Gastroesophageal sphincter (tissue), 3 donors: ENCODE measurements around the gene CNBP.

Source experiments
- POLR2A ChIP-seq, 2 donors: fragments of 450-650 bp; IDR thresholded peaks; one replicate each; pipeline ENCODE4 v1.6.1; 2017; ENCODE audit warnings: antibody characterized with exemption in 2 of 2, mild to moderate bottlenecking in 2 of 2, moderate library complexity in 1 of 2
- POLR2AphosphoS5 ChIP-seq: sonication (generic); formaldehyde crosslinking; IDR thresholded peaks from one replicate; pipeline ENCODE4 v1.6.1; 2017; ENCODE audit warnings: antibody characterized with exemption
- TF ChIP-seq, protein P1 (sequence below), 4 experiments: fragments of 200-600 bp in 2 of 4; fragments of 450-650 bp in 2 of 4; sonication (generic) in 1 of 4; IDR thresholded peaks; one replicate each; pipeline ENCODE4 v1.5.1; 2017 to 2019; ENCODE audit warnings: antibody characterized with exemption in 4 of 4, mild to moderate bottlenecking in 2 of 4, moderate library complexity in 2 of 4

DNA sequence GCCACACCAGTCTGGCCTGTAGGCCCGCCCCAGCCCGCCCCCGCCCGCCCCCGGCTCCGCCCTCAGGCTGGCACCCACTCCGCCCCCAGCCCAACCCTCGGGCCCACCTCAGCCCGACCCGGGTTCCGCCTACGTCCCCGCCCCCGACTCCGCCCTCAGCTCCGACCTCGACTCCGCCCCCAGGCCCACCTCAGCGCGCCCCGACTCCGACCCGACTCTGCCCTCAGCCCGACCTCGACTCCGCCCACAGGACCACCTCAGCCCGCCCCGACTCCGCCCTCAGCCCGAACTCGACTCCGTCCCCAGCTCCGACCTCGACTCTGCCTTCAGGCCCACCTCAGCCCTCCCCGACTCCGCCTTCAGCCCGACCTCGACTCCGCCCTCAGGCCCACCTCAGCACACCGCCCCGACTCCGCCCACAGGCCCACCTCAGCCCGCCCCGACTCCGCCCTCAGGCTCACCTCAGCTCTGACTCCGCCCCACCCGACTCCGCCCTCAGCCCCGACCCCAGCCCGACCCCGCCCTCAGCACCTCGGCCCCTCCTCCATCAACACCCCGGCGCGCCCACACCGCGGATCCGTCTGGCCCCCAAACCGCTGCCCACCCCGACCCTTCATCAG is 61.8 kb downstream of the CNBP start, which contains the start of gene RAB43:
- TF ChIP-seq, protein P1, sequence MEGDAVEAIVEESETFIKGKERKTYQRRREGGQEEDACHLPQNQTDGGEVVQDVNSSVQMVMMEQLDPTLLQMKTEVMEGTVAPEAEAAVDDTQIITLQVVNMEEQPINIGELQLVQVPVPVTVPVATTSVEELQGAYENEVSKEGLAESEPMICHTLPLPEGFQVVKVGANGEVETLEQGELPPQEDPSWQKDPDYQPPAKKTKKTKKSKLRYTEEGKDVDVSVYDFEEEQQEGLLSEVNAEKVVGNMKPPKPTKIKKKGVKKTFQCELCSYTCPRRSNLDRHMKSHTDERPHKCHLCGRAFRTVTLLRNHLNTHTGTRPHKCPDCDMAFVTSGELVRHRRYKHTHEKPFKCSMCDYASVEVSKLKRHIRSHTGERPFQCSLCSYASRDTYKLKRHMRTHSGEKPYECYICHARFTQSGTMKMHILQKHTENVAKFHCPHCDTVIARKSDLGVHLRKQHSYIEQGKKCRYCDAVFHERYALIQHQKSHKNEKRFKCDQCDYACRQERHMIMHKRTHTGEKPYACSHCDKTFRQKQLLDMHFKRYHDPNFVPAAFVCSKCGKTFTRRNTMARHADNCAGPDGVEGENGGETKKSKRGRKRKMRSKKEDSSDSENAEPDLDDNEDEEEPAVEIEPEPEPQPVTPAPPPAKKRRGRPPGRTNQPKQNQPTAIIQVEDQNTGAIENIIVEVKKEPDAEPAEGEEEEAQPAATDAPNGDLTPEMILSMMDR (IDR thresholded peaks at IDR 0.05): no peak
- TF ChIP-seq POLR2AphosphoS5 (no peak), POLR2A (IDR thresholded peaks at IDR 0.05) (no peak)
